ENCODE data around the gene CTBS.
A peak's percentile ranks its signal among the peaks of the same experiment; 100 is the strongest.
"Not testable (repeated sequence)": the region's sequence is repeated elsewhere in the genome, so short reads cannot be mapped to it uniquely, and the experiment has no call there.

CTBS gene

GRCh38 chr1:84585803-84586202 is 11.6 kb upstream of the CTBS start:
- no peak for DNase-seq (ENCODE audit: low spot score)

GRCh38 chr1:84584126-84584525 is 9.9 kb upstream of the CTBS start:
- DNase-seq (ENCODE audit: low spot score): no peak

GRCh38 chr1:84583648-84584047 is 9.4 kb upstream of the CTBS start:
- no peak for DNase-seq (ENCODE audit: low spot score)

- peak; percentile 21 for DNase-seq (ENCODE audit: low spot score)
Observed at GRCh38 chr1:84582802-84583587, 8.8 kb upstream of the CTBS start.

- DNase-seq (ENCODE audit: low spot score): no peak
Observed at GRCh38 chr1:84581648-84582047, 7.4 kb upstream of the CTBS start.

- no peak for DNase-seq (ENCODE audit: low spot score)
Observed at GRCh38 chr1:84574936-84575335, 696 bp upstream of the CTBS start.

GRCh38 chr1:84573481-84573966 is 716 bp downstream of the CTBS start:
- DNase-seq (ENCODE audit: low spot score): no peak

GRCh38 chr1:84571150-84571535 is 3.1 kb downstream of the CTBS start:
- DNase-seq (ENCODE audit: low spot score): no peak

DNA sequence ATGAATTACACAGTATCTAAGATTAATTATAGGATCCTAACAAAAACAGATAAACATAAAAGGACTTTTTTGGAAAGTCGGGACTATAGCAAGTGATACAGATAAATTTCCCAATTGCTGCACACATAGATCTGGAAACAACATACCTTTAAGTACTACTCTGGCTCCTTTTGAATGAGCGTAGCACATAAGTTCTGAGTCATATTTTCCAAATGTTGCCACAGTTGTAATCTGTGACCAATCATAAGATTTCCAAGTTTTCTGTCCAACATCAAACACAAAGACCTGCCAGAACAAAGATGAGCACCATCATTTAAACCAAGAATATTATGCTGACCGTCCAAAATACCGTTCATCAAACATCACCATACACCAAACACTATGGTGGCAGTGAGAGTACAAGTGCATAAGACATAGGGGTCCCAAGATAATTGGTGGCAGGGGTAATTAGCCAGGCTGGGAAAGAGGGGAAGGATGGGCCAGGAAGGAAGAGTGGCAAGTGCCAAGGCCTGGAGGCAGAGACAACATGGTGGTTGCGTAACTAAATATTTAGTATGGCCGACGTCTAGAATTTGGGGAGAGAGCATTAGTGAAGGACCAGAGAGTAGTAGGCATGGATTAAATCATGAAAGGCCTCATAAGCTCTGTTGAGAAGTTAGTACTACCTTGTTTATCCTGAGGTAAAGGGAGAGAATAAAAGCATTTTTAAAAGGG is 3.6 kb downstream of the CTBS start:
- DNase-seq (ENCODE audit: low spot score): no peak

DNA sequence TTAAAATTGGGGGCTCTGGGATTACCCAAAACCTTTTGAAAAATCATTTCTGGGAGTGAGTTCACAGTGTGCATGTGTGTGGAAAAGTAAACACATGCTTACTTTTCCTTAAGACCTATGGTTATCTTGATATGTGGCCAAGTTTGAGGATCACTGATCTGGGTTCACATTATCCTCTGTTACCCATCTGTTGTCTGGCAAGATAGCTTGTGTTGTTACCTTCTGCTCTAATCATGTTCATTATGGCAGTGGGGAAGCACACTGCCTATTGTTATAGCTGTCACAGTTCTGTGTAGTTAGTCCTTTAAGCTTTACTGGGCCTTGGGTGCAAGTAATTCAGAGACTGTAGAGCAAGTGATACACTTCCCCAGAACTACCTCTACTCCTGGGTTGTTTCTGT is 5.0 kb downstream of the CTBS start:
- no peak for DNase-seq (ENCODE audit: low spot score)

- DNase-seq (ENCODE audit: low spot score): no peak
Observed at GRCh38 chr1:84550826-84551225, 23.4 kb downstream of the CTBS start.

GRCh38 chr1:84541679-84542078 is 32.6 kb downstream of the CTBS start:
- no peak for DNase-seq (ENCODE audit: low spot score)

DNA sequence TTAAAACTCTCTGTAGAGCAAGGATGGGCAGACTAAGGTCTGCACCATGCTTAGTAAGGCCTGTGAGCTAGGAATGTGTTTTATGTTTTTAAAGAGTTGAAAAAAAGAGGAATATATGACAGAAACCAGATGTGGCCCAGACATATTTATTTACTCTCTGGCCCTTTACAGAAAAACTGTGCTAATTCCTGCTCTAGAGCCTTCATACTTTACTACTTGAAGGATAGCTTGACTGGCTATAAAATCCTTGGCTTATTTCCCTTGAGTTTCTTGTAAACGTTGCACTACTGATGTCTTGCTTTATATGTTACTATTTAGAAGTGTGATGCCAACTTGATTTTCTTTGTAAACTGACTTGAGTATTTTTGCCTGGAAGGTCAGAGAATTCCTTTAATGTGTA is 33.5 kb downstream of the CTBS start:
- no peak for DNase-seq (ENCODE audit: low spot score)

DNA sequence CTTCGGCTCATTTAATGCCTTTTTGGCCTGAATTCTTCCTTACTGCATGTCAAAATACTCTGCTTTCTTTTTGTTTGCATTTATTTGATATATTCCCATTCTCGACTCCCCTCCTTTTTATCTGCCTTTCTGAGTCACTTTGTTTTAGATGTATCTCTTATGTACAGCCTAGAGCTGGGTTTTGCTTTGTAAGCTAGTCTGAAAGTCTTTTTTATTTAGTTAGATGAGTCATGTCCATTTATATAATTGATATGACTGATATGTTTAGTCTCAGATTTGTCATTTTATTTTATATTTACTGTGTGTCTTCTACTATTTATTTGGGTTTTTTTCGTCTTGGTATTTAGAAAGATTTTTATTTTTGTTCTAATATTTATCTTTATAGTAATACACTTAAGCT is 34.3 kb downstream of the CTBS start:
- no peak for DNase-seq (ENCODE audit: low spot score)

- no peak for DNase-seq (ENCODE audit: low spot score)
Observed at GRCh38 chr1:84538599-84538998, 35.6 kb downstream of the CTBS start.

- no peak for DNase-seq (ENCODE audit: low spot score)
Observed at GRCh38 chr1:84525779-84526178, 48.5 kb downstream of the CTBS start.

- DNase-seq (ENCODE audit: low spot score): no peak
Observed at GRCh38 chr1:84524590-84524989, 49.6 kb downstream of the CTBS start.

GRCh38 chr1:84510668-84511067 is 63.6 kb downstream of the CTBS start:
- DNase-seq (ENCODE audit: low spot score): no peak

GRCh38 chr1:84510165-84510564 is 64.1 kb downstream of the CTBS start:
- DNase-seq (ENCODE audit: low spot score): no peak

DNA sequence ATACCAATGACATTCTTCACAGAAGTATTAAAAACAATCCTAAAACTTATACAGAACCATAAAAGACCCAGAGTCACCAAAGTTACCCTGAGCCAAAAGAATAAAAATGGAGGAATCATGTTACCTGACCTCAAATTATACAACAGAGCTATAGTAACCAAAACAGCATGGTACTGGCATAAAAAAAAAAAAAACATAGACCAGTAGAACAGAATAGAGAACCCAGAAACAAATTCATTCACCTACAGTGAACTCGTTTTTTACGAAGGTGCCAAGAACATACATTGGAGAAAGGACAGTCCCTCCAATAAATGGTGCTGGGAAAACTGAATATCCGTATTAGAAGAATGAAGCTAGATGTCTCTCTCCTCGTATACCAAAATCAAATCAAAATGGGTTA is 65.2 kb downstream of the CTBS start:
- no peak for DNase-seq (ENCODE audit: low spot score)

GRCh38 chr1:84508510-84508909 is 65.7 kb downstream of the CTBS start:
- DNase-seq (ENCODE audit: low spot score): no peak

DNA sequence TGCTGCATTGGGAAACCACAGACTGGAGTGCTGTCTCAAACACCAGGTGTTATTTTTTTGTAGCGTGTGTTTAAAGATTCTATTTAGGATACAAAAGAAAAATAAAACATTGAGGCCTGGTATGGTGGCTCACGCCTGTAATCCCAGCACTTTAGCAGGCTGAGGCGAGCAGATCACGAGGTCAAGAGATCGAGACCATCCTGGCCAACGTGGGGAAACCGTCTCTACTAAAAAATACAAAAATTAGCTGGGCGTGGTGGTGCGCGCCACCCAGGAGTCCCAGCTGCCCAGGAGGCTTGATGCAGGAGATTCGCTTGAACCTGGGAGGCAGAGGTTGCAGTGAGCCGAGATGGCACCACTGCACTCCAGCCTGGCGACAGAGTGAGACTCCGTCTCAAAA is 66.4 kb downstream of the CTBS start:
- DNase-seq (ENCODE audit: low spot score): not testable (repeated sequence)

GRCh38 chr1:84506729-84507453 is 67.3 kb downstream of the CTBS start:
- no peak for DNase-seq (ENCODE audit: low spot score)

Data from AG20443 (cell line).